ENCODE data around the gene STRADB. TPM values are rescaled to one million over a fixed set of nuclear protein-coding genes. Genes with fewer than 3 reads are reported as not detected.
"Not testable (repeated sequence)": the region's sequence is repeated elsewhere in the genome, so short reads cannot be mapped to it uniquely, and the experiment has no call there.

The STRADB gene
- total and polyA plus RNA-seq, 2 experiments from 2014 or later: 35.9 to 37.1 TPM

DNA sequence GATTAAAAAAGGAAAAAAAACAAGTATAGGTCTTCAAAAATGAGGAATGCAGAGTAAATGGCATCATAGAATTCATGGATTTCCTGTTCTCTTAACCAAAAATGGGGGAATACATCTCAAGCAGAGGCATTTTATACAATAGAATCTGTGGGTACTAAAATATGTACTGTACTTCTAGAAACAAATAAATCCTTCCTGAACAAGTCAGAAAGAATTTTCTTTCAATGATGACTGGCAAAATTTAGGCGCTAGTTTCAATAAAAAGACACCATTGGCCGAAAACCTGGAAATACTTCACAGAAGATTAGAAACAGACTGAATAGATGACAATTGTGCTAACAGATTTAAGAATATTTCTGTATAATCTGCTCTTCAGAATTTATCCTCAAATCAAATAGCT lies 15.4 kb upstream of the STRADB start:
- H3K79me2 ChIP-seq (replicated peaks; ENCODE audit: insufficient read depth): peaks cover 46% of the 10 kb centered on the region
- no peaks in the 10 kb centered on the region for H3K27me3 Mint-ChIP-seq (ENCODE audit: insufficient read depth, low read depth, poor library complexity)
- H3F3A ChIP-seq (replicated peaks; ENCODE audit: low read depth): no peaks in the 10 kb centered on the region

DNA sequence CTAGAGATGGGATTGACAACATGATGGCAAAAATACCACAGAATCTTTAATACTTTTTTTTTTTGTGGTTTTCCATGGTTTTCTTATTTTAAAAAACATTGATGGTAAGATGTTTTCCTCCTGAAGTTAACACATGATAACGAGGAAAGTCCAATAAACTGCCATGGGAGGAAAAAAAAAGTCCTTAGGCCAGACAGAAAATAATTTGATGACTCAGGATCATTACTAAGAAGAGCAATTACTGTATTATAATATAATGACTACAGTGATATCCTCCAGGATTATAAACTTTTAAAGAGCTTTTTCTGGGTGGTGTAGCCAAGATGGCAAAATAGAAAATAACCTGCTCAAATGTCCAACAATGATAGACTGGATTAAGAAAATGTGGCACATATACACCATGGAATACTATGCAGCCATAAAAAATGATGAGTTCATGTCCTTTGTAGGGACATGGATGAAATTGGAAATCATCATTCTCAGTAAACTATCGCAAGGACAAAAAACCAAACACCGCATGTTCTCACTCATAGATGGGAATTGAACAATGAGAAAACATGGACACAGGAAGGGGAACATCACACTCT lies 12.1 kb upstream of the STRADB start:
- H3K27me3 ChIP-seq (ENCODE audit: insufficient read depth); H3K4me1 Mint-ChIP-seq; H3K36me3 ChIP-seq (ENCODE audit: insufficient read depth); H3K27ac ChIP-seq (ENCODE audit: low read depth); H3K36me3 Mint-ChIP-seq (ENCODE audit: low read depth); H2AFZ ChIP-seq; H3K4me1 ChIP-seq (ENCODE audit: insufficient read depth); ATAC-seq; DNase-seq (ENCODE audit: low spot score); H3K4me3 ChIP-seq; H3F3A ChIP-seq (replicated peaks; ENCODE audit: low read depth); H3K4me3 Mint-ChIP-seq; H3K27me3 Mint-ChIP-seq (ENCODE audit: insufficient read depth, low read depth, poor library complexity); H3K27ac Mint-ChIP-seq; H3K9me3 Mint-ChIP-seq; H4K20me1 ChIP-seq (replicated peaks; ENCODE audit: insufficient read depth); H3K9me2 ChIP-seq (ENCODE audit: insufficient read depth); H3K4me2 ChIP-seq: not testable (repeated sequence)
- H3K79me2 ChIP-seq (replicated peaks; ENCODE audit: insufficient read depth): peaks cover 31% of the 10 kb centered on the region

More for the DNA sequence above, 15.4 kb upstream of the STRADB start:
- Mint-ChIP-seq H3K9me3 (peaks cover 5% of the 10 kb centered on the region), H3K4me1 (peaks cover 19% of the 10 kb centered on the region), H3K36me3 (ENCODE audit: low read depth) (peaks cover 6% of the 10 kb centered on the region), H3K4me3 (no peak overlapping the region), H3K27ac (no peak overlapping the region)
- H3K36me3 ChIP-seq (ENCODE audit: insufficient read depth): no peaks in the 10 kb centered on the region
- TF ChIP-seq ZNF331 (CRISPR knock-in tag; IDR thresholded peaks at IDR 0.05; ENCODE audit: low read depth) (no peak), JUNB (IDR thresholded peaks at IDR 0.05; ENCODE audit: unreplicated experiment) (no peak), EZH2 (IDR thresholded peaks at IDR 0.05; ENCODE audit: low read depth, unreplicated experiment) (no peak), CREB1 (CRISPR knock-in tag; IDR thresholded peaks at IDR 0.05; ENCODE audit: low read depth) (no peak), STAT1 (IDR thresholded peaks at IDR 0.05; ENCODE audit: unreplicated experiment) (no peak), NANOG (IDR thresholded peaks at IDR 0.05; ENCODE audit: borderline replicate concordance) (no peak), POLR2AphosphoS5 (IDR thresholded peaks at IDR 0.05; ENCODE audit: low read depth) (no peak)
- TF ChIP-seq, protein P1, sequence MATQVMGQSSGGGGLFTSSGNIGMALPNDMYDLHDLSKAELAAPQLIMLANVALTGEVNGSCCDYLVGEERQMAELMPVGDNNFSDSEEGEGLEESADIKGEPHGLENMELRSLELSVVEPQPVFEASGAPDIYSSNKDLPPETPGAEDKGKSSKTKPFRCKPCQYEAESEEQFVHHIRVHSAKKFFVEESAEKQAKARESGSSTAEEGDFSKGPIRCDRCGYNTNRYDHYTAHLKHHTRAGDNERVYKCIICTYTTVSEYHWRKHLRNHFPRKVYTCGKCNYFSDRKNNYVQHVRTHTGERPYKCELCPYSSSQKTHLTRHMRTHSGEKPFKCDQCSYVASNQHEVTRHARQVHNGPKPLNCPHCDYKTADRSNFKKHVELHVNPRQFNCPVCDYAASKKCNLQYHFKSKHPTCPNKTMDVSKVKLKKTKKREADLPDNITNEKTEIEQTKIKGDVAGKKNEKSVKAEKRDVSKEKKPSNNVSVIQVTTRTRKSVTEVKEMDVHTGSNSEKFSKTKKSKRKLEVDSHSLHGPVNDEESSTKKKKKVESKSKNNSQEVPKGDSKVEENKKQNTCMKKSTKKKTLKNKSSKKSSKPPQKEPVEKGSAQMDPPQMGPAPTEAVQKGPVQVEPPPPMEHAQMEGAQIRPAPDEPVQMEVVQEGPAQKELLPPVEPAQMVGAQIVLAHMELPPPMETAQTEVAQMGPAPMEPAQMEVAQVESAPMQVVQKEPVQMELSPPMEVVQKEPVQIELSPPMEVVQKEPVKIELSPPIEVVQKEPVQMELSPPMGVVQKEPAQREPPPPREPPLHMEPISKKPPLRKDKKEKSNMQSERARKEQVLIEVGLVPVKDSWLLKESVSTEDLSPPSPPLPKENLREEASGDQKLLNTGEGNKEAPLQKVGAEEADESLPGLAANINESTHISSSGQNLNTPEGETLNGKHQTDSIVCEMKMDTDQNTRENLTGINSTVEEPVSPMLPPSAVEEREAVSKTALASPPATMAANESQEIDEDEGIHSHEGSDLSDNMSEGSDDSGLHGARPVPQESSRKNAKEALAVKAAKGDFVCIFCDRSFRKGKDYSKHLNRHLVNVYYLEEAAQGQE (IDR thresholded peaks at IDR 0.05; ENCODE audit: unreplicated experiment): no peak
- TF ChIP-seq, protein P2, sequence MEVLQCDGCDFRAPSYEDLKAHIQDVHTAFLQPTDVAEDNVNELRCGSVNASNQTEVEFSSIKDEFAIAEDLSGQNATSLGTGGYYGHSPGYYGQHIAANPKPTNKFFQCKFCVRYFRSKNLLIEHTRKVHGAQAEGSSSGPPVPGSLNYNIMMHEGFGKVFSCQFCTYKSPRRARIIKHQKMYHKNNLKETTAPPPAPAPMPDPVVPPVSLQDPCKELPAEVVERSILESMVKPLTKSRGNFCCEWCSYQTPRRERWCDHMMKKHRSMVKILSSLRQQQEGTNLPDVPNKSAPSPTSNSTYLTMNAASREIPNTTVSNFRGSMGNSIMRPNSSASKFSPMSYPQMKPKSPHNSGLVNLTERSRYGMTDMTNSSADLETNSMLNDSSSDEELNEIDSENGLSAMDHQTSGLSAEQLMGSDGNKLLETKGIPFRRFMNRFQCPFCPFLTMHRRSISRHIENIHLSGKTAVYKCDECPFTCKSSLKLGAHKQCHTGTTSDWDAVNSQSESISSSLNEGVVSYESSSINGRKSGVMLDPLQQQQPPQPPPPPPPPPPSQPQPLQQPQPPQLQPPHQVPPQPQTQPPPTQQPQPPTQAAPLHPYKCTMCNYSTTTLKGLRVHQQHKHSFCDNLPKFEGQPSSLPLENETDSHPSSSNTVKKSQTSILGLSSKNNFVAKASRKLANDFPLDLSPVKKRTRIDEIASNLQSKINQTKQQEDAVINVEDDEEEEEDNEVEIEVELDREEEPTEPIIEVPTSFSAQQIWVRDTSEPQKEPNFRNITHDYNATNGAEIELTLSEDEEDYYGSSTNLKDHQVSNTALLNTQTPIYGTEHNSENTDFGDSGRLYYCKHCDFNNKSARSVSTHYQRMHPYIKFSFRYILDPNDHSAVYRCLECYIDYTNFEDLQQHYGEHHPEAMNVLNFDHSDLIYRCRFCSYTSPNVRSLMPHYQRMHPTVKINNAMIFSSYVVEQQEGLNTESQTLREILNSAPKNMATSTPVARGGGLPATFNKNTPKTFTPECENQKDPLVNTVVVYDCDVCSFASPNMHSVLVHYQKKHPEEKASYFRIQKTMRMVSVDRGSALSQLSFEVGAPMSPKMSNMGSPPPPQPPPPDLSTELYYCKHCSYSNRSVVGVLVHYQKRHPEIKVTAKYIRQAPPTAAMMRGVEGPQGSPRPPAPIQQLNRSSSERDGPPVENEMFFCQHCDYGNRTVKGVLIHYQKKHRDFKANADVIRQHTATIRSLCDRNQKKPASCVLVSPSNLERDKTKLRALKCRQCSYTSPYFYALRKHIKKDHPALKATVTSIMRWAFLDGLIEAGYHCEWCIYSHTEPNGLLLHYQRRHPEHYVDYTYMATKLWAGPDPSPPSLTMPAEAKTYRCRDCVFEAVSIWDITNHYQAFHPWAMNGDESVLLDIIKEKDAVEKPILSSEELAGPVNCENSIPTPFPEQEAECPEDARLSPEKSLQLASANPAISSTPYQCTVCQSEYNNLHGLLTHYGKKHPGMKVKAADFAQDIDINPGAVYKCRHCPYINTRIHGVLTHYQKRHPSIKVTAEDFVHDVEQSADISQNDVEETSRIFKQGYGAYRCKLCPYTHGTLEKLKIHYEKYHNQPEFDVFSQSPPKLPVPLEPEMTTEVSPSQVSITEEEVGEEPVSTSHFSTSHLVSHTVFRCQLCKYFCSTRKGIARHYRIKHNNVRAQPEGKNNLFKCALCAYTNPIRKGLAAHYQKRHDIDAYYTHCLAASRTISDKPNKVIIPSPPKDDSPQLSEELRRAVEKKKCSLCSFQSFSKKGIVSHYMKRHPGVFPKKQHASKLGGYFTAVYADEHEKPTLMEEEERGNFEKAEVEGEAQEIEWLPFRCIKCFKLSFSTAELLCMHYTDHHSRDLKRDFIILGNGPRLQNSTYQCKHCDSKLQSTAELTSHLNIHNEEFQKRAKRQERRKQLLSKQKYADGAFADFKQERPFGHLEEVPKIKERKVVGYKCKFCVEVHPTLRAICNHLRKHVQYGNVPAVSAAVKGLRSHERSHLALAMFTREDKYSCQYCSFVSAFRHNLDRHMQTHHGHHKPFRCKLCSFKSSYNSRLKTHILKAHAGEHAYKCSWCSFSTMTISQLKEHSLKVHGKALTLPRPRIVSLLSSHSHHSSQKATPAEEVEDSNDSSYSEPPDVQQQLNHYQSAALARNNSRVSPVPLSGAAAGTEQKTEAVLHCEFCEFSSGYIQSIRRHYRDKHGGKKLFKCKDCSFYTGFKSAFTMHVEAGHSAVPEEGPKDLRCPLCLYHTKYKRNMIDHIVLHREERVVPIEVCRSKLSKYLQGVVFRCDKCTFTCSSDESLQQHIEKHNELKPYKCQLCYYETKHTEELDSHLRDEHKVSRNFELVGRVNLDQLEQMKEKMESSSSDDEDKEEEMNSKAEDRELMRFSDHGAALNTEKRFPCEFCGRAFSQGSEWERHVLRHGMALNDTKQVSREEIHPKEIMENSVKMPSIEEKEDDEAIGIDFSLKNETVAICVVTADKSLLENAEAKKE (CRISPR knock-in tag; IDR thresholded peaks at IDR 0.05): no peak
- peaks cover 4% of the 10 kb centered on the region; the same call in 1 of the 2 replicates for H3K4me1 ChIP-seq (ENCODE audit: insufficient read depth)
- no peak for ATAC-seq
- H3K27ac ChIP-seq (ENCODE audit: low read depth): no peak overlapping the region
- H3K9me2 ChIP-seq (ENCODE audit: insufficient read depth): no peaks in the 10 kb centered on the region
- no peak for DNase-seq (ENCODE audit: low spot score)
- H2AFZ ChIP-seq: no peak overlapping the region
- H3K27me3 ChIP-seq (ENCODE audit: insufficient read depth): no peaks in the 10 kb centered on the region
- no peak overlapping the region for H3K4me2 ChIP-seq
- H4K20me1 ChIP-seq (replicated peaks; ENCODE audit: insufficient read depth): peaks cover 3% of the 10 kb centered on the region
- no peak overlapping the region for H3K4me3 ChIP-seq
